Prostate gland (tissue), 2 donors: ENCODE data around the gene ZMYND12.

Experiments used
- POLR2A ChIP-seq: fragments of 450-650 bp; IDR thresholded peaks from one replicate; pipeline ENCODE4 v1.6.1; 2016; ENCODE audit warnings: antibody characterized with exemption, mild to moderate bottlenecking
- POLR2AphosphoS5 ChIP-seq: sonication (generic); formaldehyde crosslinking; IDR thresholded peaks from one replicate; pipeline ENCODE4 v1.6.1; 2017; ENCODE audit warnings: antibody characterized with exemption
- TF ChIP-seq, protein P1 (sequence below), 4 experiments: fragments of 200-600 bp in 2 of 4; fragments of 450-650 bp in 2 of 4; sonication (generic) in 2 of 4; IDR thresholded peaks; 1 replicate in 3 of 4; 2 replicates in 1 of 4; pipeline ENCODE4 v1.5.1; 2016 to 2019; ENCODE audit warnings: antibody characterized with exemption in 4 of 4, mild to moderate bottlenecking in 2 of 4, moderate library complexity in 2 of 4

DNA sequence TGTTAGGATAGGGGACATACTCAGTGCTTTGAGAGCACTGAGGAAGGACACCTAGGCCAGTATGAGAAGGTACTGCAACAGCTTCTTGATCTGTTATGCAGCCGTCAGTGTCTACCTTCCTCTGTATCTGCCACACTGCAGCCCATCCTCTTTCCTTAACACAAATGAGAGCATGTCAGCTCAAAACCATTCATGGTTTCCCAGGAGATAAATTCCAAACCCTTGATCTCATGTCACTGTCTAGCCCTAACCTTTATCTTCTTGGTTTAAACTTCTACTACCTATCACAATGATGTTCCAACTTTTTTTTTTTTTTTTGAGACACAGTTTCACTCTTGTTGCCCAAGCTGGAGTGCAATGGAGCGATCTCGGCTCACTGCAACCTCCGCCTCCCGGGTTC is 1.4 kb downstream of the ZMYND12 start:
- TF ChIP-seq POLR2A (no peak), POLR2AphosphoS5 (no peak)
- TF ChIP-seq, protein P1, sequence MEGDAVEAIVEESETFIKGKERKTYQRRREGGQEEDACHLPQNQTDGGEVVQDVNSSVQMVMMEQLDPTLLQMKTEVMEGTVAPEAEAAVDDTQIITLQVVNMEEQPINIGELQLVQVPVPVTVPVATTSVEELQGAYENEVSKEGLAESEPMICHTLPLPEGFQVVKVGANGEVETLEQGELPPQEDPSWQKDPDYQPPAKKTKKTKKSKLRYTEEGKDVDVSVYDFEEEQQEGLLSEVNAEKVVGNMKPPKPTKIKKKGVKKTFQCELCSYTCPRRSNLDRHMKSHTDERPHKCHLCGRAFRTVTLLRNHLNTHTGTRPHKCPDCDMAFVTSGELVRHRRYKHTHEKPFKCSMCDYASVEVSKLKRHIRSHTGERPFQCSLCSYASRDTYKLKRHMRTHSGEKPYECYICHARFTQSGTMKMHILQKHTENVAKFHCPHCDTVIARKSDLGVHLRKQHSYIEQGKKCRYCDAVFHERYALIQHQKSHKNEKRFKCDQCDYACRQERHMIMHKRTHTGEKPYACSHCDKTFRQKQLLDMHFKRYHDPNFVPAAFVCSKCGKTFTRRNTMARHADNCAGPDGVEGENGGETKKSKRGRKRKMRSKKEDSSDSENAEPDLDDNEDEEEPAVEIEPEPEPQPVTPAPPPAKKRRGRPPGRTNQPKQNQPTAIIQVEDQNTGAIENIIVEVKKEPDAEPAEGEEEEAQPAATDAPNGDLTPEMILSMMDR (IDR thresholded peaks at IDR 0.05), result no peak
